H9 (cell line): ENCODE measurements around the gene ADGRG1. TPM values are rescaled to one million over a fixed set of nuclear protein-coding genes. Genes with fewer than 3 reads are reported as not detected.

Source experiments
- DNase-seq: peaks from one replicate; pipeline ENCODE4 v3.0.0-alpha.2; 2017
- H2AFZ ChIP-seq: one replicate; pipeline ENCODE4 v1.6.1; 2013; ENCODE audit warnings: mild to moderate bottlenecking, low read length, control low read depth, moderate library complexity
- H2AK5ac ChIP-seq: 2 replicates; pipeline ENCODE4 v1.6.1; 2013; ENCODE audit warnings: low read length, control low read depth, mixed read lengths; ENCODE audit not compliant: insufficient read length
- H2BK120ac ChIP-seq: one replicate; pipeline ENCODE4 v1.6.1; 2013; ENCODE audit warnings: low read depth, mild to moderate bottlenecking, low read length, control low read depth, inconsistent platforms; ENCODE audit not compliant: poor library complexity, severe bottlenecking
- H2BK12ac ChIP-seq: 2 replicates; pipeline ENCODE4 v1.6.1; 2013; ENCODE audit warnings: low read length, control low read depth, mixed read lengths, low read depth; ENCODE audit not compliant: insufficient read length
- H2BK15ac ChIP-seq: 2 replicates; pipeline ENCODE4 v1.6.1; 2013; ENCODE audit warnings: low read depth, low read length, control low read depth
- H2BK20ac ChIP-seq: one replicate; pipeline ENCODE4 v1.6.1; 2013; ENCODE audit warnings: low read depth, mild to moderate bottlenecking, low read length, control low read depth, inconsistent platforms; ENCODE audit not compliant: poor library complexity, severe bottlenecking
- H2BK5ac ChIP-seq: 2 replicates; pipeline ENCODE4 v1.6.1; 2013; ENCODE audit warnings: low read length, control low read depth, mixed read lengths; ENCODE audit not compliant: insufficient read length
- H3K14ac ChIP-seq: 2 replicates; pipeline ENCODE4 v1.6.1; 2013; ENCODE audit warnings: low read length, control low read depth; ENCODE audit not compliant: insufficient read depth
- H3K18ac ChIP-seq: 2 replicates; pipeline ENCODE4 v1.6.1; 2013; ENCODE audit warnings: low read depth, mild to moderate bottlenecking, mixed read lengths, low read length, control low read depth; ENCODE audit not compliant: insufficient read length
- H3K23ac ChIP-seq: 2 replicates; pipeline ENCODE4 v1.6.1; 2013; ENCODE audit warnings: low read length, control low read depth, mixed read lengths, low read depth; ENCODE audit not compliant: insufficient read length
- H3K23me2 ChIP-seq: 2 replicates; pipeline ENCODE4 v1.6.1; 2013; ENCODE audit warnings: low read depth, mild to moderate bottlenecking, mixed read lengths, low read length, control low read depth; ENCODE audit not compliant: insufficient read length, poor library complexity, severe bottlenecking
- H3K27ac ChIP-seq: 2 replicates; pipeline ENCODE4 v1.5.1; 2013; ENCODE audit warnings: low read length, control low read depth, mixed read lengths, low read depth; ENCODE audit not compliant: insufficient read length
- H3K27me3 ChIP-seq: 2 replicates; pipeline ENCODE4 v1.6.1; 2013; ENCODE audit warnings: low read length, control low read depth, inconsistent platforms; ENCODE audit not compliant: insufficient read depth
- H3K4ac ChIP-seq: 2 replicates; pipeline ENCODE4 v1.6.1; 2013; ENCODE audit warnings: low read depth, mild to moderate bottlenecking, control low read depth, inconsistent platforms, low read length, moderate library complexity
- H3K4me1 ChIP-seq: 2 replicates; pipeline ENCODE4 v1.6.1; 2013; ENCODE audit warnings: low read length, control low read depth, inconsistent platforms; ENCODE audit not compliant: insufficient read depth
- H3K4me2 ChIP-seq: 2 replicates; pipeline ENCODE4 v1.6.1; 2013; ENCODE audit warnings: low read length, control low read depth, mixed read lengths; ENCODE audit not compliant: insufficient read length, insufficient read depth
- H3K56ac ChIP-seq: 2 replicates; pipeline ENCODE4 v1.6.1; 2013; ENCODE audit warnings: low read depth, mild to moderate bottlenecking, mixed read lengths, low read length, control low read depth; ENCODE audit not compliant: insufficient read length
- H3K79me1 ChIP-seq: 2 replicates; pipeline ENCODE4 v1.6.1; 2013; ENCODE audit warnings: low read depth, mild to moderate bottlenecking, moderate library complexity, low read length, control low read depth, inconsistent platforms; ENCODE audit not compliant: insufficient read depth, poor library complexity, severe bottlenecking
- H3K79me2 ChIP-seq: 2 replicates; pipeline ENCODE4 v1.6.1; 2013; ENCODE audit warnings: low read length, control low read depth, inconsistent platforms; ENCODE audit not compliant: insufficient read depth
- H3K9ac ChIP-seq: 2 replicates; pipeline ENCODE4 v1.6.1; 2013; ENCODE audit warnings: low read length, control low read depth, mixed read lengths; ENCODE audit not compliant: insufficient read length; ENCODE audit errors: extremely low read depth
- H3K9me3 ChIP-seq: one replicate; pipeline ENCODE4 v1.6.1; 2013; ENCODE audit warnings: low read depth, low read length, inconsistent platforms; ENCODE audit not compliant: control insufficient read depth
- H3T11ph ChIP-seq: one replicate; pipeline ENCODE4 v1.6.1; 2013; ENCODE audit warnings: mild to moderate bottlenecking, low read length, control low read depth, inconsistent platforms
- H4K20me1 ChIP-seq: one replicate; pipeline ENCODE4 v1.6.1; 2013; ENCODE audit not compliant: control insufficient read depth, insufficient read length, insufficient read depth
- H4K5ac ChIP-seq: 2 replicates; pipeline ENCODE4 v1.6.1; 2013; ENCODE audit warnings: low read depth, mild to moderate bottlenecking, mixed read lengths, low read length, control low read depth; ENCODE audit not compliant: insufficient read length
- H4K8ac ChIP-seq: replicated peaks from 2 replicates; pipeline ENCODE4 v1.6.1; 2013; ENCODE audit warnings: low read length, control low read depth, mixed read lengths, low read depth; ENCODE audit not compliant: insufficient read length
- H4K91ac ChIP-seq: 2 replicates; pipeline ENCODE4 v1.6.1; 2013; ENCODE audit warnings: low read depth, mild to moderate bottlenecking, moderate library complexity, mixed read lengths, low read length, control low read depth; ENCODE audit not compliant: insufficient read length
- H3K27ac Mint-ChIP-seq, 3 experiments: 2 replicates in 2 of 3; 3 replicates in 1 of 3; pipeline ENCODE4 v1.8.0; 2020 to 2021; ENCODE audit warnings: mixed read lengths in 3 of 3, mild to moderate bottlenecking in 1 of 3, moderate library complexity in 1 of 3
- H3K27me3 Mint-ChIP-seq: 2 replicates; pipeline ENCODE4 v1.8.0; 2021; ENCODE audit warnings: low read depth, mild to moderate bottlenecking, moderate library complexity, mixed read lengths
- H3K36me3 Mint-ChIP-seq, 3 experiments: 2 replicates in 2 of 3; 3 replicates in 1 of 3; pipeline ENCODE4 v1.8.0; 2020 to 2021; ENCODE audit warnings: low read depth in 3 of 3, mixed read lengths in 3 of 3; ENCODE audit not compliant: insufficient read depth in 1 of 3
- H3K4me1 Mint-ChIP-seq, 2 experiments: 2 replicates each; pipeline ENCODE4 v1.8.0; 2020; ENCODE audit warnings: mixed read lengths in 2 of 2
- H3K4me3 Mint-ChIP-seq, 2 experiments: 2 replicates in 1 of 2; 3 replicates in 1 of 2; pipeline ENCODE4 v1.8.0; 2020 to 2021; ENCODE audit warnings: mild to moderate bottlenecking in 2 of 2, mixed read lengths in 2 of 2, moderate library complexity in 1 of 2
- H3K9me3 Mint-ChIP-seq, 2 experiments: 2 replicates in 1 of 2; 3 replicates in 1 of 2; pipeline ENCODE4 v1.8.0; 2020; ENCODE audit warnings: mild to moderate bottlenecking in 2 of 2, mixed read lengths in 2 of 2, moderate library complexity in 1 of 2
- CTCF ChIP-seq: fragments of 200-600 bp; sonication (generic); conservative IDR thresholded peaks from 3 replicates; pipeline ENCODE4 v1.8.0; 2021; ENCODE audit warnings: antibody characterized with exemption, mild to moderate bottlenecking
- WGBS: extraction: QIAGEN DNeasy Blood & Tissue Kit; methylation state at CpG from one replicate; pipeline ENCODE4 v1.1.7; 2013; ENCODE audit warnings: missing lambda C conversion rate, low lambda C conversion rate, mixed read lengths; ENCODE audit not compliant: insufficient read length; ENCODE audit errors: extremely low coverage; 5-methylcytosine and 5-hydroxymethylcytosine counted together
- total RNA-seq: library from RNA; stranded (reverse); gene quantifications from 2 replicates; pipeline ENCODE4 v1.2.1, GENCODE V29; 2021

ADGRG1 gene
- total RNA-seq, 1 experiment from 2014 or later = 1.1 TPM

GRCh38 chr16:57637424-57637823 is 9.0 kb downstream of the ADGRG1 start:
- Histone ChIP-seq H4K91ac (no peak overlapping the region), H3K79me2 (no peaks in the 10 kb centered on the region), H2BK15ac (no peak overlapping the region), H3K23ac (no peak overlapping the region), H2BK5ac (no peak overlapping the region), H3T11ph (no peak overlapping the region), H2BK120ac (no peak overlapping the region), H2BK20ac (no peak overlapping the region), H3K4me1 (no peaks in the 10 kb centered on the region), H3K27ac (no peak overlapping the region), H2BK12ac (no peak overlapping the region), H2AK5ac (no peak overlapping the region), H3K79me1 (no peaks in the 10 kb centered on the region), H3K4me2 (no peak overlapping the region), H4K20me1 (no peaks in the 10 kb centered on the region), H3K56ac (no peak overlapping the region), H3K23me2 (no peaks in the 10 kb centered on the region), H3K4ac (no peak overlapping the region), H3K14ac (no peak overlapping the region), H3K18ac (no peak overlapping the region), H3K9ac (no peak overlapping the region), H3K27me3 (peaks cover 2% of the 10 kb centered on the region; the same call in 1 of the 2 replicates), H3K9me3 (no peaks in the 10 kb centered on the region), H4K5ac (no peak overlapping the region), H2AFZ (no peak overlapping the region), H4K8ac (no peak overlapping the region)
- TF ChIP-seq CTCF = no peak
- Mint-ChIP-seq H3K27ac (no peak overlapping the region), H3K4me3 (no peak overlapping the region), H3K4me1 (peaks cover 12 to 31% of the 10 kb centered on the region in 2 experiments), H3K27me3 (peaks cover 42% of the 10 kb centered on the region), H3K9me3 (no peaks in the 10 kb centered on the region), H3K36me3 (no peaks in the 10 kb centered on the region)
- no CpG with 5 or more reads among the region's 8 CpGs for WGBS
- no peak for DNase-seq
